DOHH2 (cell line): ENCODE measurements around the gene TRIB2.

ENCODE experiments used
- H3F3A ChIP-seq: fragments of 200-600 bp; sonication (generic), shearing (Covaris generic); 2 replicates; pipeline ENCODE4 v1.6.0; 2016; ENCODE audit warnings: antibody characterized with exemption, mild to moderate bottlenecking; ENCODE audit not compliant: control insufficient read depth, insufficient read depth
- H3K27ac ChIP-seq: fragments of 200-600 bp; sonication (generic); 2 replicates; pipeline ENCODE4 v1.5.1; 2014; ENCODE audit warnings: low read depth, mild to moderate bottlenecking, low read length, moderate library complexity
- H3K27me3 ChIP-seq: fragments of 200-600 bp; sonication (generic); 2 replicates; pipeline ENCODE4 v1.6.1; 2014; ENCODE audit warnings: mild to moderate bottlenecking, low read length, mixed read lengths; ENCODE audit not compliant: control insufficient read depth
- H3K36me3 ChIP-seq: fragments of 200-600 bp; sonication (generic); 2 replicates; pipeline ENCODE4 v1.6.1; 2014; ENCODE audit warnings: mild to moderate bottlenecking, low read length, moderate library complexity, mixed read lengths; ENCODE audit not compliant: control insufficient read depth
- H3K4me1 ChIP-seq: fragments of 200-600 bp; sonication (generic); 2 replicates; pipeline ENCODE4 v1.6.1; 2014; ENCODE audit warnings: mild to moderate bottlenecking, low read length, mixed read lengths; ENCODE audit not compliant: control insufficient read depth
- H3K4me2 ChIP-seq: fragments of 200-600 bp; sonication (generic); 2 replicates; pipeline ENCODE4 v1.6.0; 2014; ENCODE audit warnings: mild to moderate bottlenecking, low read length, moderate library complexity
- H3K4me3 ChIP-seq: fragments of 200-600 bp; sonication (generic); 2 replicates; pipeline ENCODE4 v1.5.1; 2014; ENCODE audit warnings: mild to moderate bottlenecking, low read length, mixed read lengths
- H3K79me2 ChIP-seq: fragments of 200-600 bp; sonication (generic); 2 replicates; pipeline ENCODE4 v1.6.1; 2014; ENCODE audit warnings: mild to moderate bottlenecking, low read length, mixed read lengths; ENCODE audit not compliant: control insufficient read depth
- H3K9me2 ChIP-seq: fragments of 200-600 bp; sonication (generic); replicated peaks from 2 replicates; pipeline ENCODE4 v1.6.1; 2014; ENCODE audit warnings: mild to moderate bottlenecking, low read length, mixed read lengths; ENCODE audit not compliant: control insufficient read depth
- H3K9me3 ChIP-seq: fragments of 200-600 bp; sonication (generic); 2 replicates; pipeline ENCODE4 v1.6.1; 2014; ENCODE audit warnings: antibody characterized with exemption, low read length, mixed read lengths; ENCODE audit not compliant: control insufficient read depth, insufficient read depth
- H4K20me1 ChIP-seq: fragments of 200-600 bp; sonication (generic); 2 replicates; pipeline ENCODE4 v1.6.0; 2014; ENCODE audit warnings: low read depth, mild to moderate bottlenecking, antibody characterized with exemption, low read length, moderate library complexity; ENCODE audit not compliant: control insufficient read depth, insufficient read depth
- EZH2phosphoT487 ChIP-seq: fragments of 200-600 bp; sonication (generic); IDR thresholded peaks from 2 replicates; pipeline ENCODE4 v1.6.1; 2017; ENCODE audit warnings: borderline replicate concordance, mild to moderate bottlenecking, antibody characterized with exemption, low read length, moderate library complexity, mixed read lengths
- TF ChIP-seq, protein P1 (sequence below): fragments of 200-600 bp; sonication (generic); IDR thresholded peaks from one replicate; pipeline ENCODE4 v1.5.1; 2014; ENCODE audit warnings: antibody characterized with exemption, mild to moderate bottlenecking, low read depth, low read length; ENCODE audit not compliant: poor library complexity, severe bottlenecking

TRIB2 gene

DNA sequence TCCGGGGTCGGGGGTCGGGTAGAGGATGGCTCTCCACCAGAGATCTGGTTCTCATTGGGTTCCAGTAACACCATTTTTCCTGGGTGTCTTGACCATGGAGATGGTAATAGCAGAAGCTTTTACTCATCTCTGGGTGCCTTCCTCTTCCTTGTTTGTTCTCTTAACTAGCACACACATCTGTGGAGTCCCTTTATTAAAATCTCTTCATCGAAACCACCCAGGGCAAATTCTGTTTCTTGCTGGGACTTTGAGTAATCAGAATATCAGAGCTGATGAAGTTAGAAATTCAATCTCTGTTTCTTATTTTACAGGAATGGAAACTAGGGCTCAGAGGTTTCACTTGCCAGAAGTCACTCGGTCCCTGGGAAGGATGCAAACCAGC, 15.0 kb upstream of the TRIB2 start:
- TF ChIP-seq EZH2phosphoT487, result no peak
- TF ChIP-seq, protein P1, sequence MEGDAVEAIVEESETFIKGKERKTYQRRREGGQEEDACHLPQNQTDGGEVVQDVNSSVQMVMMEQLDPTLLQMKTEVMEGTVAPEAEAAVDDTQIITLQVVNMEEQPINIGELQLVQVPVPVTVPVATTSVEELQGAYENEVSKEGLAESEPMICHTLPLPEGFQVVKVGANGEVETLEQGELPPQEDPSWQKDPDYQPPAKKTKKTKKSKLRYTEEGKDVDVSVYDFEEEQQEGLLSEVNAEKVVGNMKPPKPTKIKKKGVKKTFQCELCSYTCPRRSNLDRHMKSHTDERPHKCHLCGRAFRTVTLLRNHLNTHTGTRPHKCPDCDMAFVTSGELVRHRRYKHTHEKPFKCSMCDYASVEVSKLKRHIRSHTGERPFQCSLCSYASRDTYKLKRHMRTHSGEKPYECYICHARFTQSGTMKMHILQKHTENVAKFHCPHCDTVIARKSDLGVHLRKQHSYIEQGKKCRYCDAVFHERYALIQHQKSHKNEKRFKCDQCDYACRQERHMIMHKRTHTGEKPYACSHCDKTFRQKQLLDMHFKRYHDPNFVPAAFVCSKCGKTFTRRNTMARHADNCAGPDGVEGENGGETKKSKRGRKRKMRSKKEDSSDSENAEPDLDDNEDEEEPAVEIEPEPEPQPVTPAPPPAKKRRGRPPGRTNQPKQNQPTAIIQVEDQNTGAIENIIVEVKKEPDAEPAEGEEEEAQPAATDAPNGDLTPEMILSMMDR, result no peak
- Histone ChIP-seq H3K4me3 (no peak overlapping the region), H3K27ac (no peak overlapping the region), H3K4me1 (no peaks in the 10 kb centered on the region), H3K79me2 (no peaks in the 10 kb centered on the region), H4K20me1 (no peaks in the 10 kb centered on the region), H3F3A (no peaks in the 10 kb centered on the region), H3K9me3 (no peaks in the 10 kb centered on the region), H3K4me2 (no peak overlapping the region), H3K36me3 (no peaks in the 10 kb centered on the region), H3K9me2 (no peaks in the 10 kb centered on the region), H3K27me3 (no peaks in the 10 kb centered on the region)

DNA sequence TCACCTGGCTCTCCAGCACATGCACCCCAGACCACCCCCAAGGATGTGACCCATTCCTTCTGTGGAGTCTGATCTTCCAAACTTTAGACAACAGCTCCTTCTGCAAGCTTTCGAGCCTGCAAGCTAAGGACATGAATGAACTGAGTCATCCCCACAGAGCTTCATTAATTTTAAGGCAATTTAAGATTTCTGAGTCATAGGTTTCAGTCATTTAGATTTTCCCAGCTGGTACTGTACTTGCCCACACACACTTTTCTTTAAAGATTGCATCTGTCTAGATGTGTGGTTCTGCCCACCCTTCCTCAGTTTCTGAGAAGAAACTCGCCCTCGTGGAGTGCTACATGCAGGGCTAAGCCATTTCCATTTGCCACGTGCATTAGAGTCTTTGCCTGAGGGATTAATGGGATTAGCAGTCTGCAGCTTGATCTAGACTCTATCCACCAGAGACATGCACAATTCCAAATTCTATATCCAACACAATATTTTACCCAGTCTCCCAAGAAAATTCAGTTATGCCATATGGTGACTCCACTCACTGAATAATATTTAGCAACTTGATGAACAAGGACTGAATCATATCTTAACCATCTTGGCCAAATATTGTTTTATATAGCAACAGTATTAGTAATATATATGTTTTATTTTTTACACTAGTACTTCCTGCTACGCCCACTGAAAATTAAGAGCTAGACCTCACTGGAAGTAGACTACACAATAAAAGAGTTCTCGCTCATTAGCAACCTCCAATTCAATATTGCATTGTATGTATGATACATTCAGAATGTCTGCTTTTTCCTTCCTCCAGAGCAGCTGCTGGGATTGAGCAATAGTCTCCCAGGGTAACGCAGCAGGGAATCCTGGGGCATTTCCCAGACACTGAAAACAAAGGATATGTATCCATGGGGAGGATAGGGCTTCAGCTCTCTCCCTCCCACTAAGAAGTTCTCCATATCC, 14.3 kb upstream of the TRIB2 start:
- no peaks in the 10 kb centered on the region for H3K9me2 ChIP-seq
- no peak overlapping the region for H3K27ac ChIP-seq
- no peak overlapping the region for H3K4me3 ChIP-seq
- no peaks in the 10 kb centered on the region for H3F3A ChIP-seq
- no peaks in the 10 kb centered on the region for H3K27me3 ChIP-seq
- no peaks in the 10 kb centered on the region for H3K79me2 ChIP-seq
- no peak overlapping the region for H3K4me2 ChIP-seq
- no peaks in the 10 kb centered on the region for H4K20me1 ChIP-seq
- no peaks in the 10 kb centered on the region for H3K4me1 ChIP-seq
- no peak for TF ChIP-seq EZH2phosphoT487
- TF ChIP-seq, protein P1, result no peak
- no peaks in the 10 kb centered on the region for H3K9me3 ChIP-seq
- H3K36me3 ChIP-seq, result no peaks in the 10 kb centered on the region

DNA sequence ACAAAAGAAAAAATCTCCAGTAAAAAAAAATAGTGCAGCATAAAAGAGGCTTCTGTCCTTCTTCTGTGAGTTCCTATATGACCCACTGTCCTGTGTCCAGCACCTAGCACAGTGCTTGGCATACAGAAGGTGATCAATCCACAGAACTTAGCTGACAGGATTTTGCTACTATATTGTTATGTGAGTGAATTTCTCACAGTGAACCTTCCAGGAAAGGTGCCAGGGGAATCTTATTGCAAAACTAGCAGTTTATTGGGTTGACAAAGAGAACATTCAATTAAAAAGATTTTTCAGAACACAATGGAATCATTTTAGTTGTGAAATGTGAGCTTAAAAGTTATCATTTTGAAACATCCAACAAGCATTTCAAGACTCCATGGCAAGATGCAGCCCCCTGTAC, 12.4 kb upstream of the TRIB2 start:
- Histone ChIP-seq H3K9me2 (no peaks in the 10 kb centered on the region), H3F3A (no peaks in the 10 kb centered on the region), H3K27me3 (no peaks in the 10 kb centered on the region), H3K9me3 (no peaks in the 10 kb centered on the region), H4K20me1 (no peaks in the 10 kb centered on the region), H3K4me1 (peaks cover 10% of the 10 kb centered on the region), H3K4me2 (no peak overlapping the region), H3K27ac (no peak overlapping the region), H3K36me3 (no peaks in the 10 kb centered on the region), H3K4me3 (no peak overlapping the region), H3K79me2 (no peaks in the 10 kb centered on the region)
- no peak for TF ChIP-seq EZH2phosphoT487
- TF ChIP-seq, protein P1, result no peak
